SK-N-SH treated with all-trans-retinoic acid at 6 μM for 48 hours (cell line): ENCODE data around the gene MICALL2.

Experiments
- ATAC-seq: fragments of 200-7000 bp; cut with Tn5 transposase; 3 replicates; pipeline ENCODE4 v1.9.1; 2020; ENCODE audit warnings: mild to moderate bottlenecking, moderate library complexity
- BACH2 ChIP-seq: fragments of 250-450 bp; sonication (Bioruptor Pico); IDR thresholded peaks from 2 replicates; pipeline ENCODE4 v1.9.0; 2021; ENCODE audit warnings: mild to moderate bottlenecking, borderline replicate concordance
- CSDC2 ChIP-seq: fragments of 250-450 bp; sonication (Bioruptor Pico); IDR thresholded peaks from 2 replicates; pipeline ENCODE4 v1.5.0; 2020; ENCODE audit warnings: mild to moderate bottlenecking, moderate library complexity
- ESRRG ChIP-seq: fragments of 250-450 bp; sonication (Bioruptor Pico); IDR thresholded peaks from 2 replicates; pipeline ENCODE4 v1.6.1; 2021; ENCODE audit warnings: mild to moderate bottlenecking
- GLIS3 ChIP-seq: fragments of 250-450 bp; sonication (Bioruptor Pico); IDR thresholded peaks from 2 replicates; pipeline ENCODE4 v1.5.0; 2020; ENCODE audit warnings: mild to moderate bottlenecking, moderate library complexity
- ISL1 ChIP-seq: fragments of 250-450 bp; sonication (Bioruptor Pico); IDR thresholded peaks from 2 replicates; pipeline ENCODE4 v2.1.2; 2022; ENCODE audit warnings: mild to moderate bottlenecking, moderate library complexity
- OSR1 ChIP-seq: fragments of 250-450 bp; sonication (Bioruptor Pico); IDR thresholded peaks from 2 replicates; pipeline ENCODE4 v1.8.0; 2022; ENCODE audit warnings: moderate library complexity, mild to moderate bottlenecking, inconsistent platforms
- PPARA ChIP-seq: fragments of 250-450 bp; sonication (Bioruptor Pico); IDR thresholded peaks from 2 replicates; pipeline ENCODE4 v1.5.0; 2020; ENCODE audit warnings: mild to moderate bottlenecking, borderline replicate concordance
- RARB ChIP-seq: fragments of 250-450 bp; sonication (Bioruptor Pico); IDR thresholded peaks from 2 replicates; pipeline ENCODE4 v1.8.0; 2021; ENCODE audit warnings: mild to moderate bottlenecking, moderate library complexity
- SNAI2 ChIP-seq: fragments of 250-450 bp; sonication (Bioruptor Pico); IDR thresholded peaks from 2 replicates; pipeline ENCODE4 v1.5.0; 2020; ENCODE audit warnings: mild to moderate bottlenecking, moderate library complexity
- TCF4 ChIP-seq: fragments of 250-450 bp; sonication (Bioruptor Pico); IDR thresholded peaks from 2 replicates; pipeline ENCODE4 v1.8.0; 2021; ENCODE audit warnings: mild to moderate bottlenecking, moderate library complexity, borderline replicate concordance
- TOX ChIP-seq: fragments of 250-450 bp; sonication (Bioruptor Pico); IDR thresholded peaks from 2 replicates; pipeline ENCODE4 v1.8.0; 2021; ENCODE audit warnings: mild to moderate bottlenecking, moderate library complexity, borderline replicate concordance
- ZC3H10 ChIP-seq: fragments of 250-450 bp; sonication (Bioruptor Pico); IDR thresholded peaks from 2 replicates; pipeline ENCODE4 v1.5.1; 2021; ENCODE audit warnings: mild to moderate bottlenecking, moderate library complexity
- ZFP3 ChIP-seq: fragments of 250-450 bp; sonication (Bioruptor Pico); IDR thresholded peaks from 2 replicates; pipeline ENCODE4 v1.5.0; 2020; ENCODE audit warnings: mild to moderate bottlenecking, moderate library complexity
- ZFP30 ChIP-seq: fragments of 450-650 bp; formaldehyde crosslinking; IDR thresholded peaks from 2 replicates; pipeline ENCODE4 v1.5.0; 2022; ENCODE audit warnings: mild to moderate bottlenecking, moderate library complexity
- ZNF565 ChIP-seq: fragments of 450-650 bp; formaldehyde crosslinking; conservative IDR thresholded peaks from 2 replicates; pipeline ENCODE4 v1.5.0; 2020; ENCODE audit warnings: low read depth, mild to moderate bottlenecking, moderate library complexity
- ZNF70 ChIP-seq: fragments of 450-650 bp; formaldehyde crosslinking; IDR thresholded peaks from 2 replicates; pipeline ENCODE4 v1.5.0; 2020; ENCODE audit warnings: mild to moderate bottlenecking, moderate library complexity
- ZNF8 ChIP-seq: fragments of 450-650 bp; formaldehyde crosslinking; IDR thresholded peaks from 2 replicates; pipeline ENCODE4 v1.5.0; 2020; ENCODE audit warnings: mild to moderate bottlenecking, moderate library complexity
- TF ChIP-seq, protein P1 (sequence below): fragments of 250-450 bp; sonication (Bioruptor Pico); IDR thresholded peaks from 2 replicates; pipeline ENCODE4 v1.5.0; 2020; ENCODE audit warnings: mild to moderate bottlenecking, moderate library complexity
- TF ChIP-seq, protein P2 (sequence below): fragments of 250-450 bp; sonication (Bioruptor Pico); IDR thresholded peaks from 2 replicates; pipeline ENCODE4 v1.8.0; 2021; ENCODE audit warnings: low read depth, mild to moderate bottlenecking, moderate library complexity, borderline replicate concordance
- TF ChIP-seq, protein P3 (sequence below): fragments of 250-450 bp; sonication (Bioruptor Pico); IDR thresholded peaks from 2 replicates; pipeline ENCODE4 v1.8.0; 2020; ENCODE audit warnings: mild to moderate bottlenecking, moderate library complexity, borderline replicate concordance
- TF ChIP-seq, protein P4 (sequence below): fragments of 250-450 bp; sonication (Bioruptor Pico); IDR thresholded peaks from 2 replicates; pipeline ENCODE4 v1.5.1; 2021; ENCODE audit warnings: mild to moderate bottlenecking, moderate library complexity
- TF ChIP-seq, protein P5 (sequence below): fragments of 250-450 bp; sonication (Bioruptor Pico); IDR thresholded peaks from 2 replicates; pipeline ENCODE4 v1.5.1; 2020; ENCODE audit warnings: low read depth, mild to moderate bottlenecking, moderate library complexity

MICALL2 gene

DNA sequence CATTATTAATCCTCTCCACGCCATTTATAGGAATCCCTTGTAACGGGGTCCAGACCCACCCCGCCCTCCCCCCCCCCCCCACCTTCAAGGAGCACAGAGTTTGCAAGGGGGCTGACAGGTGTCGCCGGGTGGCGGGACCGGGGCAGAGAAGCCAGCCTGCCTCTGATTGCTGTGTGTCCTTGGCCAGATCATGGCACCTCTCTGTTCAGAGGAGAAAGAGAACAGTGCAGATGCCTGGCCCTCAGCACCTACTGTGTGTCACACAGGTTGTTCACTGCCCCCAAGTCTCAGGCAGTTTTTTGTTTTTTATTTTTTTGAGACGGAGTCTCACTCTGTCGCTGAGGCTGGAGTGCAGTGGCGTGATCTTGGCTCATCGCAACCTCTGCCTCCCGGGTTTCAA, 5.4 kb upstream of the MICALL2 start:
- no peak for ATAC-seq
- TF ChIP-seq ZNF8 (CRISPR knock-in tag) (no peak), TCF4 (CRISPR knock-in tag) (no peak), OSR1 (CRISPR knock-in tag) (no peak), CSDC2 (CRISPR knock-in tag) (no peak), PPARA (no peak), TOX (no peak), ESRRG (CRISPR knock-in tag) (no peak), GLIS3 (CRISPR knock-in tag) (no peak), BACH2 (CRISPR knock-in tag) (no peak), ZC3H10 (no peak), ZNF70 (CRISPR knock-in tag) (no peak), ISL1 (no peak), ZFP30 (CRISPR knock-in tag) (no peak)
- TF ChIP-seq, protein P1, sequence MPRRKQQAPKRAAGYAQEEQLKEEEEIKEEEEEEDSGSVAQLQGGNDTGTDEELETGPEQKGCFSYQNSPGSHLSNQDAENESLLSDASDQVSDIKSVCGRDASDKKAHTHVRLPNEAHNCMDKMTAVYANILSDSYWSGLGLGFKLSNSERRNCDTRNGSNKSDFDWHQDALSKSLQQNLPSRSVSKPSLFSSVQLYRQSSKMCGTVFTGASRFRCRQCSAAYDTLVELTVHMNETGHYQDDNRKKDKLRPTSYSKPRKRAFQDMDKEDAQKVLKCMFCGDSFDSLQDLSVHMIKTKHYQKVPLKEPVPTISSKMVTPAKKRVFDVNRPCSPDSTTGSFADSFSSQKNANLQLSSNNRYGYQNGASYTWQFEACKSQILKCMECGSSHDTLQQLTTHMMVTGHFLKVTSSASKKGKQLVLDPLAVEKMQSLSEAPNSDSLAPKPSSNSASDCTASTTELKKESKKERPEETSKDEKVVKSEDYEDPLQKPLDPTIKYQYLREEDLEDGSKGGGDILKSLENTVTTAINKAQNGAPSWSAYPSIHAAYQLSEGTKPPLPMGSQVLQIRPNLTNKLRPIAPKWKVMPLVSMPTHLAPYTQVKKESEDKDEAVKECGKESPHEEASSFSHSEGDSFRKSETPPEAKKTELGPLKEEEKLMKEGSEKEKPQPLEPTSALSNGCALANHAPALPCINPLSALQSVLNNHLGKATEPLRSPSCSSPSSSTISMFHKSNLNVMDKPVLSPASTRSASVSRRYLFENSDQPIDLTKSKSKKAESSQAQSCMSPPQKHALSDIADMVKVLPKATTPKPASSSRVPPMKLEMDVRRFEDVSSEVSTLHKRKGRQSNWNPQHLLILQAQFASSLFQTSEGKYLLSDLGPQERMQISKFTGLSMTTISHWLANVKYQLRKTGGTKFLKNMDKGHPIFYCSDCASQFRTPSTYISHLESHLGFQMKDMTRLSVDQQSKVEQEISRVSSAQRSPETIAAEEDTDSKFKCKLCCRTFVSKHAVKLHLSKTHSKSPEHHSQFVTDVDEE (CRISPR knock-in tag): no peak
- TF ChIP-seq, protein P2, sequence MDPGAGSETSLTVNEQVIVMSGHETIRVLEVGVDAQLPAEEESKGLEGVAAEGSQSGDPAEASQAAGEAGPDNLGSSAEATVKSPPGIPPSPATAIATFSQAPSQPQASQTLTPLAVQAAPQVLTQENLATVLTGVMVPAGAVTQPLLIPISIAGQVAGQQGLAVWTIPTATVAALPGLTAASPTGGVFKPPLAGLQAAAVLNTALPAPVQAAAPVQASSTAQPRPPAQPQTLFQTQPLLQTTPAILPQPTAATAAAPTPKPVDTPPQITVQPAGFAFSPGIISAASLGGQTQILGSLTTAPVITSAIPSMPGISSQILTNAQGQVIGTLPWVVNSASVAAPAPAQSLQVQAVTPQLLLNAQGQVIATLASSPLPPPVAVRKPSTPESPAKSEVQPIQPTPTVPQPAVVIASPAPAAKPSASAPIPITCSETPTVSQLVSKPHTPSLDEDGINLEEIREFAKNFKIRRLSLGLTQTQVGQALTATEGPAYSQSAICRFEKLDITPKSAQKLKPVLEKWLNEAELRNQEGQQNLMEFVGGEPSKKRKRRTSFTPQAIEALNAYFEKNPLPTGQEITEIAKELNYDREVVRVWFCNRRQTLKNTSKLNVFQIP (CRISPR knock-in tag): no peak
- TF ChIP-seq, protein P3, sequence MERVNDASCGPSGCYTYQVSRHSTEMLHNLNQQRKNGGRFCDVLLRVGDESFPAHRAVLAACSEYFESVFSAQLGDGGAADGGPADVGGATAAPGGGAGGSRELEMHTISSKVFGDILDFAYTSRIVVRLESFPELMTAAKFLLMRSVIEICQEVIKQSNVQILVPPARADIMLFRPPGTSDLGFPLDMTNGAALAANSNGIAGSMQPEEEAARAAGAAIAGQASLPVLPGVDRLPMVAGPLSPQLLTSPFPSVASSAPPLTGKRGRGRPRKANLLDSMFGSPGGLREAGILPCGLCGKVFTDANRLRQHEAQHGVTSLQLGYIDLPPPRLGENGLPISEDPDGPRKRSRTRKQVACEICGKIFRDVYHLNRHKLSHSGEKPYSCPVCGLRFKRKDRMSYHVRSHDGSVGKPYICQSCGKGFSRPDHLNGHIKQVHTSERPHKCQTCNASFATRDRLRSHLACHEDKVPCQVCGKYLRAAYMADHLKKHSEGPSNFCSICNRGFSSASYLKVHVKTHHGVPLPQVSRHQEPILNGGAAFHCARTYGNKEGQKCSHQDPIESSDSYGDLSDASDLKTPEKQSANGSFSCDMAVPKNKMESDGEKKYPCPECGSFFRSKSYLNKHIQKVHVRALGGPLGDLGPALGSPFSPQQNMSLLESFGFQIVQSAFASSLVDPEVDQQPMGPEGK: no peak
- TF ChIP-seq, protein P4, sequence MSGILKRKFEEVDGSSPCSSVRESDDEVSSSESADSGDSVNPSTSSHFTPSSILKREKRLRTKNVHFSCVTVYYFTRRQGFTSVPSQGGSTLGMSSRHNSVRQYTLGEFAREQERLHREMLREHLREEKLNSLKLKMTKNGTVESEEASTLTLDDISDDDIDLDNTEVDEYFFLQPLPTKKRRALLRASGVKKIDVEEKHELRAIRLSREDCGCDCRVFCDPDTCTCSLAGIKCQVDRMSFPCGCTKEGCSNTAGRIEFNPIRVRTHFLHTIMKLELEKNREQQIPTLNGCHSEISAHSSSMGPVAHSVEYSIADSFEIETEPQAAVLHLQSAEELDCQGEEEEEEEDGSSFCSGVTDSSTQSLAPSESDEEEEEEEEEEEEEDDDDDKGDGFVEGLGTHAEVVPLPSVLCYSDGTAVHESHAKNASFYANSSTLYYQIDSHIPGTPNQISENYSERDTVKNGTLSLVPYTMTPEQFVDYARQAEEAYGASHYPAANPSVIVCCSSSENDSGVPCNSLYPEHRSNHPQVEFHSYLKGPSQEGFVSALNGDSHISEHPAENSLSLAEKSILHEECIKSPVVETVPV (CRISPR knock-in tag): no peak

DNA sequence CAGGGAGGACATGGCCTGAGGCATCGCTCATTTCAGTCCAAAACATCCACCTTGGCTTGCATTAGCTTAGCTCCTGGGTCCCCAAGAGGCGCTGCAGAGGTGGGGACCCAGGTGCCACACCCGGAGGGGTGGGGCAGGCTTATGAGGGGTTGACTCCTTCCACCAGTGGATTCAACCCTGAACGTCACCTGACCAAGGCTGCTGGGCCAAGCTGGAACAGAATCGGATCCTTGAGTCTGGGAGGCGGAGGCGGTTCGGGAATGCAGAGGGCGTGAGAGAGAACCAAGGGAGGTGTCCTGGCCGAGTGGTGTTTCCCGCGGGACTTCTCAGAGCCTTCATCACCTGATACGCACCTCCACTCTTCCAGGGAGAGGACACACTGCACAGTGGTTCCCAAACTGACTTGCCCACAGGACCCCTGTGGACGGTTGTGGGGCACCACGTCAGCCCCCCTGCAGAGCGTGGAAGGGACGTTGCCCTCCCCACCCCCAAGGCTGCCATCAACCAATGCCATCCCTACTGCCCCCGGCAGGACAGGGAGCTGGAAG, 4.5 kb upstream of the MICALL2 start:
- no peak for ATAC-seq
- TF ChIP-seq TCF4 (CRISPR knock-in tag): no peak
- TF ChIP-seq ZFP3: no peak
- TF ChIP-seq RARB (CRISPR knock-in tag): no peak
- TF ChIP-seq SNAI2 (CRISPR knock-in tag): no peak

DNA sequence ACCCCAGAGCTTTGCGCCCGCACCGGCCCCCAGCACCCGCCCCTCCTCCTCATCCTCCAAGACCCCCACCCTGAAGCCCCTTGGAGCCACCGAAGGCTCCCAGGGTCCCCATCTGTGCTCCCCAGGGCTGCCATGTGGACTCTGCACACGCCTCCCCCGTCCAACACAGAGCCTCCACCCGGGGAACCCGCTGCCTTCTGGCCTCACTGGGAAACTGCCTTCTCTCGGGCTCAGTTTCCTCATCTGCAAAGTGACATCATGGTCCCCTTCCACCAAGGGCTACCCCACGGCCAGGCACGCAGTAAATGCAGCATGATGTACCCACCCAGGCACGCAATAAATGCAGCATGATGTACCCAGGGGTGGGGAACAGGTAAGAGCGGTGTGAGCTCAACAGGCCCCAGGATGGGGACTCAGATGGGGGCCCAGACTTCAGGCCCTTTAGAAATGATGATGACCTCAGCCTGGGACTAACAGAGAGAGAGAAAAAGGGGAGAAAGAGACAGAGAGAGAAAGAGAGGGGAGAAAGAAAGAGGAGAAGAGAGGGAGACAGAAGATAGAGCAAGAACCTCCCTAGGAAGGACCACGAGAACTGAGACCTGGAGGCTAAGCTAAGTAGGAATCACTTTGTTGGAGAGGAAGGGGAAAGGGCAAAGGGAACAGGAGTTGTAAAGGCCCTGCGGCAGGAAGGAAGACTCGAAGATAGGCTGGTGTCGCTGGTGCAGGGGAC, 2.5 kb upstream of the MICALL2 start:
- ATAC-seq: no peak
- TF ChIP-seq ZNF70 (CRISPR knock-in tag) (no peak), ZFP30 (CRISPR knock-in tag) (no peak), PPARA (no peak), ISL1 (no peak)
- TF ChIP-seq, all 23 proteins: peak for 0

DNA sequence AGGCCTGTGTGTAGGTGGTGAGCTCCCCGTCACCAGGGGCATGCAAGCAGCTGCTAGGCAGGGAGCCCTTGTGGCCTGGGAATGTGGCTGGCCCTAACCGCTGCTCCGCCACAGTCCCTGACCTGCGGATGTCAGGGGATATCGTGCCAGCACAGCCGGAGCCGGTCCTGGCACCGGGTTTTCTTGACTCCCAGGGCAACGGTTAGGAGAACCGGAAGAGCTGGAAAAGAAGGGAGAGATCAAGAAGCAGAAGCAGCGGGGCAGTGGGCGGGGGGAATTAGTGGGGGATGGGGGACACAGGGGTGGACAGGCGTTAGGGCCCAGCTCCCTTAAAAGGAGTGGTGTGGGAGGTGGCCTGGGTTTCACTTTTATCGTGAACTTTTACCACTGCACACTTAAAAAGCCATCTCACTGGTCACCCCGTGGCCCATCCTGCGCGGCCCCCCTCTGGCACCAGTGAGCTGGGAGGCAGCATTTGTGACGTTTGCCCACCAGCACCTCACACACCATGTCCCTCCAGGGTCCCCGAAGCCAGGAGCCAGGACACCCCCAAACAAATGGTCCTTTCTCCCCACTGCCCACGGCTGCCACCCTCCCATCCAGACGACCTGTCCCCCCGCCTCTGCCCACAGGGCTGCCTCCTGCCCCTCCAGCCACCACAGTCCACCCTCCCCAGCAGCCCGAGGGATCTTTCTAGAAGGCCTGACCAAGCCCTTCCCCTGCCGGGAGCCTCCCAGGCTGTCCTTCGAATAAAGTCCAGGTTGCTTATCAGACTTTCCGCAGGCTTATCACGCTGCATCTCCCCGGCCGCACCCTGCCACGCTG, 1.8 kb upstream of the MICALL2 start:
- TF ChIP-seq BACH2 (CRISPR knock-in tag) (no peak), ZFP30 (CRISPR knock-in tag) (no peak), ZNF70 (CRISPR knock-in tag) (no peak), CSDC2 (CRISPR knock-in tag) (no peak), GLIS3 (CRISPR knock-in tag) (no peak), ZNF565 (no peak), SNAI2 (CRISPR knock-in tag) (no peak), ZFP3 (no peak)
- TF ChIP-seq, protein P5, sequence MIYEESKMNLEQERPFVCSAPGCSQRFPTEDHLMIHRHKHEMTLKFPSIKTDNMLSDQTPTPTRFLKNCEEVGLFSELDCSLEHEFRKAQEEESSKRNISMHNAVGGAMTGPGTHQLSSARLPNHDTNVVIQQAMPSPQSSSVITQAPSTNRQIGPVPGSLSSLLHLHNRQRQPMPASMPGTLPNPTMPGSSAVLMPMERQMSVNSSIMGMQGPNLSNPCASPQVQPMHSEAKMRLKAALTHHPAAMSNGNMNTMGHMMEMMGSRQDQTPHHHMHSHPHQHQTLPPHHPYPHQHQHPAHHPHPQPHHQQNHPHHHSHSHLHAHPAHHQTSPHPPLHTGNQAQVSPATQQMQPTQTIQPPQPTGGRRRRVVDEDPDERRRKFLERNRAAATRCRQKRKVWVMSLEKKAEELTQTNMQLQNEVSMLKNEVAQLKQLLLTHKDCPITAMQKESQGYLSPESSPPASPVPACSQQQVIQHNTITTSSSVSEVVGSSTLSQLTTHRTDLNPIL: no peak
- TF ChIP-seq, protein P3: no peak
- TF ChIP-seq, all 23 proteins: peak for 0
- no peak for ATAC-seq
